Karpas-422 (cell line): ENCODE measurements around the gene OR10A2. TPM values are rescaled to one million over a fixed set of nuclear protein-coding genes. Genes with fewer than 3 reads are reported as not detected.
"Not testable (repeated sequence)": the region's sequence is repeated elsewhere in the genome, so short reads cannot be mapped to it uniquely, and the experiment has no call there.

ENCODE experiments used
- DNase-seq: peaks from one replicate; pipeline ENCODE4 v3.0.0-alpha.2; 2015
- H2AFZ ChIP-seq: fragments of 200-600 bp; sonication (generic); 2 replicates; pipeline ENCODE4 v1.6.1; 2014; ENCODE audit warnings: antibody characterized with exemption, low read length, mixed read lengths
- H3K27ac ChIP-seq: fragments of 200-600 bp; sonication (generic); 2 replicates; pipeline ENCODE4 v1.5.1; 2014; ENCODE audit warnings: mild to moderate bottlenecking, low read length, moderate library complexity
- H3K27me3 ChIP-seq: fragments of 200-600 bp; sonication (generic); 2 replicates; pipeline ENCODE4 v1.6.1; 2014; ENCODE audit warnings: low read length, mixed read lengths
- H3K36me3 ChIP-seq: fragments of 200-600 bp; sonication (generic); 2 replicates; pipeline ENCODE4 v1.6.1; 2014; ENCODE audit warnings: low read length, mixed read lengths; ENCODE audit not compliant: insufficient read depth
- H3K4me1 ChIP-seq: fragments of 200-600 bp; sonication (generic); 2 replicates; pipeline ENCODE4 v1.6.1; 2014; ENCODE audit warnings: mild to moderate bottlenecking, low read length, mixed read lengths
- H3K4me2 ChIP-seq: fragments of 200-600 bp; sonication (generic); 2 replicates; pipeline ENCODE4 v1.6.1; 2014; ENCODE audit warnings: low read length, low read depth, mild to moderate bottlenecking; ENCODE audit not compliant: poor library complexity, severe bottlenecking
- H3K4me3 ChIP-seq: fragments of 200-600 bp; sonication (generic); 2 replicates; pipeline ENCODE4 v1.5.1; 2014; ENCODE audit warnings: mild to moderate bottlenecking, antibody characterized with exemption, low read length, mixed read lengths
- H3K79me2 ChIP-seq: fragments of 200-600 bp; sonication (generic); 2 replicates; pipeline ENCODE4 v1.6.1; 2014; ENCODE audit warnings: mild to moderate bottlenecking, low read length, mixed read lengths
- H3K9ac ChIP-seq: fragments of 200-600 bp; sonication (generic); 2 replicates; pipeline ENCODE4 v1.6.0; 2014; ENCODE audit warnings: low read length
- H3K9me2 ChIP-seq: fragments of 200-600 bp; sonication (generic), shearing (Covaris generic); replicated peaks from 2 replicates; pipeline ENCODE4 v1.6.0; 2014; ENCODE audit warnings: mild to moderate bottlenecking, low read length, moderate library complexity; ENCODE audit not compliant: insufficient read depth
- H3K9me3 ChIP-seq: fragments of 300-700, 200-600 bp; sonication (generic); 2 replicates; pipeline ENCODE4 v1.6.1; 2014; ENCODE audit warnings: low read length, mixed read lengths
- H4K20me1 ChIP-seq: fragments of 200-600 bp; sonication (generic); 2 replicates; pipeline ENCODE4 v1.6.1; 2014; ENCODE audit warnings: mild to moderate bottlenecking, antibody characterized with exemption, low read length, low read depth; ENCODE audit not compliant: insufficient read depth
- total RNA-seq: library from RNA; depleted of rRNA; stranded (reverse); fragments of >200 nt; shearing (Covaris generic); gene quantifications from 2 replicates; pipeline ENCODE4 v1.2.3, GENCODE V29; 2014; ENCODE audit warnings: low replicate concordance

Gene OR10A2
- total RNA-seq, 1 experiment from 2014 or later: not detected

GRCh38 chr11:6834021-6834420 lies 28.8 kb upstream of the OR10A2 start:
- no peak overlapping the region for H3K4me2 ChIP-seq
- H3K4me3 ChIP-seq: no peak overlapping the region
- H3K9me3 ChIP-seq: no peaks in the 10 kb centered on the region
- H3K4me1 ChIP-seq: no peaks in the 10 kb centered on the region
- no peak overlapping the region for H2AFZ ChIP-seq
- H3K27ac ChIP-seq: no peak overlapping the region
- H4K20me1 ChIP-seq: no peaks in the 10 kb centered on the region
- H3K9ac ChIP-seq: no peak overlapping the region
- H3K27me3 ChIP-seq: no peaks in the 10 kb centered on the region
- no peak for DNase-seq
- no peaks in the 10 kb centered on the region for H3K9me2 ChIP-seq
- H3K79me2 ChIP-seq: no peaks in the 10 kb centered on the region
- no peaks in the 10 kb centered on the region for H3K36me3 ChIP-seq

- Histone ChIP-seq H3K4me3 (no peak overlapping the region), H3K4me2 (no peak overlapping the region), H3K4me1 (no peaks in the 10 kb centered on the region), H4K20me1 (no peaks in the 10 kb centered on the region), H3K9ac (no peak overlapping the region), H3K27ac (no peak overlapping the region), H3K79me2 (no peaks in the 10 kb centered on the region), H2AFZ (no peak overlapping the region), H3K9me2 (no peaks in the 10 kb centered on the region), H3K9me3 (no peaks in the 10 kb centered on the region), H3K36me3 (no peaks in the 10 kb centered on the region), H3K27me3 (no peaks in the 10 kb centered on the region)
- no peak for DNase-seq
These were observed 21.2 kb upstream of the OR10A2 start for GRCh38 chr11:6841694-6842093.

GRCh38 chr11:6843670-6844069 lies 19.2 kb upstream of the OR10A2 start:
- no peaks in the 10 kb centered on the region for H4K20me1 ChIP-seq
- H3K9ac ChIP-seq: no peak overlapping the region
- H3K9me2 ChIP-seq: no peaks in the 10 kb centered on the region
- no peaks in the 10 kb centered on the region for H3K4me1 ChIP-seq
- H3K27me3 ChIP-seq: no peaks in the 10 kb centered on the region
- no peaks in the 10 kb centered on the region for H3K36me3 ChIP-seq
- H3K4me2 ChIP-seq: no peak overlapping the region
- H3K27ac ChIP-seq: no peak overlapping the region
- no peak overlapping the region for H2AFZ ChIP-seq
- no peaks in the 10 kb centered on the region for H3K9me3 ChIP-seq
- DNase-seq: no peak
- no peaks in the 10 kb centered on the region for H3K79me2 ChIP-seq
- no peak overlapping the region for H3K4me3 ChIP-seq

- Histone ChIP-seq H3K9me2 (no peaks in the 10 kb centered on the region), H3K36me3 (no peaks in the 10 kb centered on the region), H3K4me1 (no peaks in the 10 kb centered on the region), H3K4me3 (no peak overlapping the region), H3K27me3 (no peaks in the 10 kb centered on the region), H3K9ac (no peak overlapping the region), H3K27ac (no peak overlapping the region), H3K4me2 (no peak overlapping the region), H3K79me2 (no peaks in the 10 kb centered on the region), H3K9me3 (no peaks in the 10 kb centered on the region), H2AFZ (no peak overlapping the region), H4K20me1 (no peaks in the 10 kb centered on the region)
- DNase-seq: no peak
These were observed 18.5 kb upstream of the OR10A2 start for GRCh38 chr11:6844356-6844755.

- no peaks in the 10 kb centered on the region for H3K9me3 ChIP-seq
- no peaks in the 10 kb centered on the region for H4K20me1 ChIP-seq
- H3K9me2 ChIP-seq: no peaks in the 10 kb centered on the region
- H3K79me2 ChIP-seq: no peaks in the 10 kb centered on the region
- no peaks in the 10 kb centered on the region for H3K4me1 ChIP-seq
- H3K4me3 ChIP-seq: no peak within 1 kb of the TSS
- no peak within 1 kb of the TSS for H3K9ac ChIP-seq
- no peak for DNase-seq
- no peaks in the 10 kb centered on the region for H3K27me3 ChIP-seq
- H3K36me3 ChIP-seq: no peaks in the 10 kb centered on the region
- no peak within 1 kb of the TSS for H3K4me2 ChIP-seq
- no peak within 1 kb of the TSS for H2AFZ ChIP-seq
- no peak within 1 kb of the TSS for H3K27ac ChIP-seq
These were observed 17.5 kb upstream of the OR10A2 start, which contains the start of gene OR10A5 for GRCh38 chr11:6845383-6845782. Gene OR10A5, plus strand, starts transcription at chr11:6845683. Its CDS starts 0 bp downstream, at chr11:6845683.

- no peaks in the 10 kb centered on the region for H3K9me2 ChIP-seq
- H4K20me1 ChIP-seq: no peaks in the 10 kb centered on the region
- no peaks in the 10 kb centered on the region for H3K27me3 ChIP-seq
These were observed 12.3 kb upstream of the OR10A2 start for GRCh38 chr11:6850526-6850925.

GRCh38 chr11:6854801-6855200 lies 8.1 kb upstream of the OR10A2 start:
- not testable (repeated sequence) for H3K4me2 ChIP-seq

More at GRCh38 chr11:6850526-6850925, 12.3 kb upstream of the OR10A2 start:
- H3K4me3 ChIP-seq: no peak overlapping the region
- no peak overlapping the region for H3K27ac ChIP-seq
- no peak overlapping the region for H3K4me2 ChIP-seq
- no peaks in the 10 kb centered on the region for H3K4me1 ChIP-seq
- no peak for DNase-seq
- H3K79me2 ChIP-seq: no peaks in the 10 kb centered on the region
- no peak overlapping the region for H3K9ac ChIP-seq
- H2AFZ ChIP-seq: no peak overlapping the region
- no peaks in the 10 kb centered on the region for H3K36me3 ChIP-seq
- H3K9me3 ChIP-seq: no peaks in the 10 kb centered on the region

GRCh38 chr11:6855971-6856541 lies 6.8 kb upstream of the OR10A2 start:
- no peaks in the 10 kb centered on the region for H3K4me1 ChIP-seq
- no peak overlapping the region for H3K4me2 ChIP-seq
- no peak overlapping the region for H2AFZ ChIP-seq
- H3K9me3 ChIP-seq: no peaks in the 10 kb centered on the region
- H3K9ac ChIP-seq: no peak overlapping the region
- H3K4me3 ChIP-seq: no peak overlapping the region
- no peaks in the 10 kb centered on the region for H3K9me2 ChIP-seq
- no peak overlapping the region for H3K27ac ChIP-seq
- H3K27me3 ChIP-seq: no peaks in the 10 kb centered on the region
- H3K36me3 ChIP-seq: no peaks in the 10 kb centered on the region
- no peak for DNase-seq
- H3K79me2 ChIP-seq: no peaks in the 10 kb centered on the region
- no peaks in the 10 kb centered on the region for H4K20me1 ChIP-seq

More at GRCh38 chr11:6854801-6855200, 8.1 kb upstream of the OR10A2 start:
- not testable (repeated sequence) for H3K27ac ChIP-seq, H3K79me2 ChIP-seq, H3K4me1 ChIP-seq, H2AFZ ChIP-seq, H3K9ac ChIP-seq, H3K4me3 ChIP-seq, H4K20me1 ChIP-seq, DNase-seq, H3K9me2 ChIP-seq, H3K9me3 ChIP-seq, H3K27me3 ChIP-seq, H3K36me3 ChIP-seq
